ENCODE measurements around the gene SLC24A1.

SLC24A1 gene

GRCh38 chr15:65688462-65688861, 66.7 kb downstream of the SLC24A1 start:
- H3K4me1 ChIP-seq (ENCODE audit: control insufficient read depth in 1 of 2, insufficient read depth in 2 of 2, low read length in 2 of 2): no peaks in the 10 kb centered on the region
- no peaks in the 10 kb centered on the region for H3K9me3 ChIP-seq (ENCODE audit: control insufficient read depth in 1 of 2, low read length in 2 of 2)
- H3K27ac ChIP-seq (ENCODE audit: low read length): no peak overlapping the region
- no peak overlapping the region for H3K4me3 ChIP-seq (ENCODE audit: low read depth in 1 of 2, low read length in 2 of 2)
- peaks cover 25 to 49% of the 10 kb centered on the region in 2 donors for H3K36me3 ChIP-seq (ENCODE audit: control insufficient read depth in 1 of 2, insufficient read depth in 2 of 2, low read length in 2 of 2)
- H3K27me3 ChIP-seq (ENCODE audit: low read depth, low read length): no peaks in the 10 kb centered on the region

GRCh38 chr15:65690173-65690572, 68.4 kb downstream of the SLC24A1 start:
- Histone ChIP-seq H3K27ac (ENCODE audit: low read length) (no peak overlapping the region), H3K27me3 (ENCODE audit: low read depth, low read length) (no peaks in the 10 kb centered on the region), H3K4me3 (ENCODE audit: low read depth in 1 of 2, low read length in 2 of 2) (no peak overlapping the region), H3K9me3 (ENCODE audit: control insufficient read depth in 1 of 2, low read length in 2 of 2) (no peaks in the 10 kb centered on the region), H3K4me1 (ENCODE audit: control insufficient read depth in 1 of 2, insufficient read depth in 2 of 2, low read length in 2 of 2) (no peaks in the 10 kb centered on the region), H3K36me3 (ENCODE audit: control insufficient read depth in 1 of 2, insufficient read depth in 2 of 2, low read length in 2 of 2) (peaks cover 25 to 49% of the 10 kb centered on the region in 2 donors)

- Histone ChIP-seq H3K4me1 (ENCODE audit: control insufficient read depth in 1 of 2, insufficient read depth in 2 of 2, low read length in 2 of 2) (no peaks in the 10 kb centered on the region), H3K27ac (ENCODE audit: low read length) (no peak overlapping the region), H3K27me3 (ENCODE audit: low read depth, low read length) (no peaks in the 10 kb centered on the region), H3K36me3 (ENCODE audit: control insufficient read depth in 1 of 2, insufficient read depth in 2 of 2, low read length in 2 of 2) (peaks cover 25 to 49% of the 10 kb centered on the region in 2 donors), H3K4me3 (ENCODE audit: low read depth in 1 of 2, low read length in 2 of 2) (no peak overlapping the region), H3K9me3 (ENCODE audit: control insufficient read depth in 1 of 2, low read length in 2 of 2) (no peaks in the 10 kb centered on the region)
Measured at GRCh38 chr15:65690778-65691177, 69.0 kb downstream of the SLC24A1 start.

GRCh38 chr15:65695081-65695480, 73.3 kb downstream of the SLC24A1 start:
- Histone ChIP-seq H3K4me1 (ENCODE audit: control insufficient read depth in 1 of 2, insufficient read depth in 2 of 2, low read length in 2 of 2) (no peaks in the 10 kb centered on the region), H3K27ac (ENCODE audit: low read length) (no peak overlapping the region), H3K36me3 (ENCODE audit: control insufficient read depth in 1 of 2, insufficient read depth in 2 of 2, low read length in 2 of 2) (peaks cover 29 to 45% of the 10 kb centered on the region in 2 donors)

More at GRCh38 chr15:65695081-65695480, 73.3 kb downstream of the SLC24A1 start:
- Histone ChIP-seq H3K9me3 (ENCODE audit: control insufficient read depth in 1 of 2, low read length in 2 of 2) (no peaks in the 10 kb centered on the region), H3K27me3 (ENCODE audit: low read depth, low read length) (no peaks in the 10 kb centered on the region), H3K4me3 (ENCODE audit: low read depth in 1 of 2, low read length in 2 of 2) (no peak overlapping the region)

Measured in muscle layer of duodenum (tissue), 2 donors.